Gastroesophageal sphincter (tissue), 3 donors: ENCODE measurements around the gene STARD3NL.

Source experiments
- CTCF ChIP-seq, 4 experiments: fragments of 200-600 bp in 2 of 4; fragments of 450-650 bp in 2 of 4; sonication (generic) in 1 of 4; IDR thresholded peaks; one replicate each; pipeline ENCODE4 v1.5.1; 2017 to 2019; ENCODE audit warnings: antibody characterized with exemption in 4 of 4, mild to moderate bottlenecking in 2 of 4, moderate library complexity in 2 of 4
- EP300 ChIP-seq: sonication (generic); formaldehyde crosslinking; IDR thresholded peaks from one replicate; pipeline ENCODE4 v1.6.1; 2017; ENCODE audit warnings: antibody characterized with exemption, mild to moderate bottlenecking
- POLR2A ChIP-seq, 2 donors: fragments of 450-650 bp; IDR thresholded peaks; one replicate each; pipeline ENCODE4 v1.6.1; 2017; ENCODE audit warnings: antibody characterized with exemption in 2 of 2, mild to moderate bottlenecking in 2 of 2, moderate library complexity in 1 of 2
- POLR2AphosphoS5 ChIP-seq: sonication (generic); formaldehyde crosslinking; IDR thresholded peaks from one replicate; pipeline ENCODE4 v1.6.1; 2017; ENCODE audit warnings: antibody characterized with exemption

GRCh38 chr7:38198366-38198765, 20.3 kb downstream of the STARD3NL start:
- no peak for TF ChIP-seq CTCF (IDR thresholded peaks at IDR 0.05)
- no peak for TF ChIP-seq EP300
- TF ChIP-seq POLR2A (IDR thresholded peaks at IDR 0.05): no peak
- TF ChIP-seq POLR2AphosphoS5: no peak
